ENCODE results near the gene FAM217B.

FAM217B gene

DNA sequence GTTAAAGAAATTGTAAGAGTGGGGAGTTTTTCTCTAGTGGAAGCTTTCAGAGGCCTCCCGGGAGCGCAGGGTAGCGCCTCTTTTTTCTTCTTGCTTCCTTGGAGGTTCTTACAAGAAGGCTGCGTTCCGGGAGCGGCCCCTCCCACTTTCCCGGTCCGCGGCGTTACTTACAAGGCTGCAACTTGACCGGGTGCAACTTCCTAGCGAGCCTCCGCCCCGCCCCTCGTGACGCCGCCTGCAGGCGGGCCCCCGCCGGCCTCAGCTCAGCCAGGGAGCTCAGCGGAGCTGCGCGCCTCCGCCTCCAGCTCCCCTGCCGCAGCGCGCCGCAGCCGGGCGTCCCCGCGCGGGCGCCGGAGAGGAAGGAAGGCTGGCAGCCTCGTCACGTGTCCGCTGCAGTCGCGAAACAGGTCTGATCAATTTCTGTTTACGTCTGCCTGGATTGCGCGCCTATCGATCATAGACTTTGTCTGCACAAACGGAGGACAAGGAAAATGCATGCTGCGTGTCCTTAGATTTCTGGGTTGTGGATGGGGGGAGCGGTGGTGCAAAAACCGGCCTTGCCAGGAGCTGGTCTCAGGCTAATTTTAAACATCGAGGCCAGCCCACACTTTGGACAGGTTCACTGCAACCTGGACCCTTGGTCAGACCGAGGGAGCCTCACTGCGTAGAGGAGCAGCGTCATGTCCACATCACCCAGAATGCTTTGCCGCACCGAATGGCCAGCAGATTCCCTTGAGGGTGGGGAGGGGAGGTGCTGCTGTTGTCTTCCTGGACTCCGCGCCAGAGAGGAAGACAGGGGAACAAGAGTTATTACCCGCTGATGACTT lies at the start of gene FAM217B, which contains the start of gene PPP1R3D:
TSS of gene FAM217B (plus strand) at position 261 of the 827 bp plus-strand sequence. CDS start 3,555 bp downstream, outside the sequence.
TSS of gene PPP1R3D (minus strand) at position 177 of the 827 bp plus-strand sequence. CDS start 374 bp downstream, outside the sequence.
- DNase-seq: peak; percentile 28

GRCh38 chr20:59891581-59891980 lies 48.6 kb upstream of the FAM217B start:
- DNase-seq: no peak

DNA sequence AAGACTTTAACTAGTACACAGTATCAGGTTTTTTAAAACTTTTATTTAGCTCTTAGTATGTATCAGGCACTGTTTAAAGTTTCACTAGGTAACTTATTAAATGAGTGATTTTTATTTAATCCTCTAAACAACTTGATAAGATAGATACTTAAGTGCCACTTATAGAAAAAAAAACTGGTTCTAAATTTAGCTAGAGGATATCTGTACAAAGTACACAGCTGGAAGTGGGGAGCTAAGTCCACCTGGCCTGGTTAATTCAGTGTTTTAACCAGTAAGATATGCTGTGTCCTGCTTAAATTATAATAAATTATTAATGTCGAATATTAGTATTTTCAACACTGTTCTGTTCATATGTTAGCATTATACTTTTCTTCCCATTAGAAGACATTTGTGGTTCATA lies 44.3 kb upstream of the FAM217B start:
- DNase-seq: no peak

DNA sequence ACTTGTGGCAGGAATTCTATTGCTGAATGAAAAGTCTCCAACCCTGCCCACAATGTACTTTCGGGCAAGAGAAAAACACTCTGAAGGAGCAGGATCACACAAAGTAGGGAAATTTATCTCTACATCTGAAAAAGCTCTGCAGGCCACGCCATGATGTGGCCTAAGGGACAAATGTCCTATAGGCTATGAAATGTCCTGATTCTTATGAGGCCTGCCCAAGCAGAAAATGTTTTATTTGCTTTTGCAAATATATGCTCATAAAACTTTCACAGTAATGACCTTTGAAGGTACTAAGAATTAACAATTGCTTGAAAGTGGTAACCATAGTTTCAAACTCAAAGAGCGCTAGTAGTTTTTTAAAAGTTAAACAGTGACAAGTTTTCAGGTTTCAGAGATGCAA lies 37.7 kb upstream of the FAM217B start:
- DNase-seq: no peak

GRCh38 chr20:59903621-59904020 lies 36.6 kb upstream of the FAM217B start:
- no peak for DNase-seq

DNA sequence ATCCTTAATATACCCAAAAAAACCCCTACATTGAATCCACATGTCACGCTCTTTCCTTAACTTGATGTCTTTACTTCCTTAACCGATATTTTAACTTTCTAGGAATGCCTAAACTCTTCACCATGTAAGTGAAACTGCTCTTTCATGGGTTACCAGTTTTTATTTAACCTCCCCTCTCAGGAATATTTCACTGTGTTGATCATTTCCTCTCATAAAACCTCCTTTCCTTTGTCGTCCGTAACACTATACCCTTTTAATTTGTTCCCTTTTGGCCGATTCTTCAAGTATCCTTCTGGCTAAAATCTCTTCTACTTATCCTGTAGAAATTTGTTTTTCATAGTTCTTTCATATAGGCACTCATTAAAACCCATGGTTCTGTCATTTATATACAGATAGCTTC lies 31.3 kb upstream of the FAM217B start:
- no peak for DNase-seq

DNA sequence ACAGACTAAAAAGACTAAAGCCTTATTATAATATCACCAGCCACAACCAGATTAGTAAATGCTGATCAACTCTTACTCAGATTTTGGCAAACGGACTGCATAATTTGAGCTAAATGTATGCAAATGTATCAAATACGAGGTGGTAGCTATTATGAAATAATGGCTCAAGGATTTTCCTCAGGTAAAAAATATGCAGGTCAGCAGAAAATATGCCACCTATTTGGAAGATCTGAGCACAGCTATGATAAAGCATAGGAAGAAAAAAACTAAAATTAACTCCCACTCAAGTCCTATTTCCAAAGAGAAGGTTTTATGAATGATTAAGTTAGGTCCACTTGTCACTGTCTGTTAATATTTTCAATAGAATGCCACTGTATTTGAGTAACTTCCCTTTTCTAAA lies 29.1 kb upstream of the FAM217B start:
- no peak for DNase-seq

- DNase-seq: no peak
These were observed 27.6 kb upstream of the FAM217B start for GRCh38 chr20:59912609-59913008.

GRCh38 chr20:59920944-59921343 lies 19.2 kb upstream of the FAM217B start:
- DNase-seq: no peak

DNA sequence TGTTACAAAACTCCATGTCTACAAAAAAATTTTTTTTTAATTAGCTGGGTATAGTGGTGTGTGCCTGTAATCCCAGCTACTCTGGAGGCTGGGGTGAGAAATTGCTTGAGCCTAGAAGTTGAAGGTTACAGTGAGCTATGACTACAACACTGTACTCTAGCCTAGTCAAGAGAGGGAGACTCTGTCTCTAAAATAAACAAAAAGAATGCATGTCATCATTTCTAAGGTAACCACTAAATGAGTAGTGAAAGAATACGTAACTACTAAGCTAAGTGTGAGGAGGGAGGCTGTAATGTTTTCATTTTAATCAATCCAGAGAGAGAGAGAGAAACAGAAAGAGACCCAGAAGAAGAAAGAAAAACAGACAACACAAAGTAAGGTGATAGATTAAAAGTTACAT lies 16.7 kb upstream of the FAM217B start:
- DNase-seq: no peak

DNA sequence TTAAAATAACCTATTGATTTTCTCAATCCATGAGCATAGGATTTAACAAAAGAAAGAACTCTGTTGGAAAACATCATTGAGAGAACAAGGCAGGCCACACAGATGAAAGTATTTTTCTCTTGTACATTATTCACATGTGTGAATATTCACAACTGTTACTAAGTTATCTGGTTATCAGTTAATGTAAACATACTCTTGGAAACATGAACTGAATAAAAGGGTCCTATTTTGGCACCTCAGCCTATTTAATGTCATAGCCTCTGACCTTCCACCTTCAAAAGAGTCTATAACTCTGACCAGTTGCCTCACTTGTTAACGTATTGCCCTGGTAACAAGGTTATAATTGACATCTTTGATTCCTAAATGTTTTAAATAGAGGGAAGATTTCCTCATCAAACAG lies 14.8 kb upstream of the FAM217B start:
- DNase-seq: no peak

DNA sequence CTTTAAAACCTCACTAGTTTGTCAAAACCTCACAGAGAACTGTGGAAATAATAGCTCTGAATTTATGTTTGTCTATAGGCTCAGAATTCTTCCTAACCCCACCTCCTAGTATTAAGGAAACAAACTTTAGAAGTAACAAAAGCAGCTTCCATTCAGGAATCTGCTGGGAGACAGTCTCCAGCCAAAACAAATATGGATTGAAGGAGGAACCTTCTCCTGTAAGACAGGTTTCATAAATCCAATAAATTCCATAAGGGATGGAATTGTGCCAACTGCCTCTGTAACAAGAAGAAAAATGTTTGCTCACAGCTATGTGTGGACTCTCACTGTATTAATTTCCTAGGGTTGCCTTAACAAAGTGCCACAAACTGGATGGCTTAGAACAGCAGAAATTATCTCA lies 14.3 kb upstream of the FAM217B start:
- no peak for DNase-seq

- DNase-seq: no peak
These were observed 8.5 kb upstream of the FAM217B start for GRCh38 chr20:59931511-59932312.

DNA sequence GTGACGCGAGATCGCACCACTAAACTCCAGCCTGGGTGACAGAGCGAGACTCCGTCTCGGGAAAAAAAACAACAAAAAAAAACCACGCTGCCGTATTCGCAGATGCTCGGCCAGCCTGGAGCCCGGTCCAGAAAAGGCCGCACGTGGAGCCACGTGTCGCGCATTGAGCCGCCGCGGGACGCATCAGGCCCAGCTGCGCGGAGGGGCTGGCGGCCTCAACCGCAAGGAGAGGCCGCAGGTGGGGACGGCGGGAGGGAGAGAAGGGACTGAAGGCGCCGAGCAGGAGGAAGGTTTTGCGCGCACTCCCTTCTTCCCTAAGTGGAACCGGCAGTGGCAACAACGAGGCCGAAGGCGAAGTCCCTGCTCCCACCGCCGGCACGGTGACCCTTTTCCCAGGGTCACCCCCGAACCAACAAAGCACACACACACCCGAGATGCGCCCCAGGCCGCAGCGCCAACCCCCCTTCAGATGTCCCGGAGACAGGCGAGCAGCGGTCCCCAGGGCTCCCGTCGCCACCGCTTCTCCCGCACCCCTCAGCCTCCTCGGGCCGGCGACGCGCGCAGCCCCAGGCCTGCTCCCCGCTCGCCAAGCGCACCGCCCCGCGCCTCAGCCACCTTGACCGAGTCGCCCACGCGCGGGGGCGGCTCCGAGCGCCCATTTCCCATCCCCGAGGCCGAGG lies 7.4 kb upstream of the FAM217B start:
- no peak for DNase-seq

DNA sequence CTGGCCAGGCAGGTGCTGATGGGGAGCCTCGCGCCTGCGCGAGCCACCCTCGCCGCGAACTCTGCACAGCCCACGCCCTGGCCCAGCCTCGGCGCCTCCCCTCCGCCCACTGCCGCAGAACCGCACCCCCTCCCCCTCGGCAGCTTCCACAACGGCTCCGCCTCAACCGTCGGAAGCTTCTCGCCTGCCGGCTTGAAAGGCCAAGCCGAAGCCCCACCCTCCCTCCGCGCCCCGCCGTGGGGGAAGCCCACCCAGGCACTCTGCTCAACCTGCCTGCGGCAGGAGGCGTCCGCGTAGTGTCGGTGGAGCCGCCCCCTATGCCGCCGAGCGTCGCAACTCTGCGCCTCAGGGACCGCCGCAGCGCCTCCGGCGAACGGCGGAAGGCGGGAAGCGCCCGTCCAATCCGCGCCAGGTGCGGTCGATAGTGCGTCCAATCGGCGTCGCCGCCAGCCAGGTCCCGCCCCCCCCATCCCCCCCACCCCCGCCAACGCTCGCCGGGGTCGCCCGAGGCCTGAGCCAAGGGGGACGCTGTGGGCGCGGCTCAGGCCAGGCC lies 6.8 kb upstream of the FAM217B start, which contains the start of gene SYCP2:
TSS of gene SYCP2 (minus strand) at position 342 of the 553 bp plus-strand sequence. CDS start 11,224 bp downstream, outside the sequence.
- no peak for DNase-seq

DNA sequence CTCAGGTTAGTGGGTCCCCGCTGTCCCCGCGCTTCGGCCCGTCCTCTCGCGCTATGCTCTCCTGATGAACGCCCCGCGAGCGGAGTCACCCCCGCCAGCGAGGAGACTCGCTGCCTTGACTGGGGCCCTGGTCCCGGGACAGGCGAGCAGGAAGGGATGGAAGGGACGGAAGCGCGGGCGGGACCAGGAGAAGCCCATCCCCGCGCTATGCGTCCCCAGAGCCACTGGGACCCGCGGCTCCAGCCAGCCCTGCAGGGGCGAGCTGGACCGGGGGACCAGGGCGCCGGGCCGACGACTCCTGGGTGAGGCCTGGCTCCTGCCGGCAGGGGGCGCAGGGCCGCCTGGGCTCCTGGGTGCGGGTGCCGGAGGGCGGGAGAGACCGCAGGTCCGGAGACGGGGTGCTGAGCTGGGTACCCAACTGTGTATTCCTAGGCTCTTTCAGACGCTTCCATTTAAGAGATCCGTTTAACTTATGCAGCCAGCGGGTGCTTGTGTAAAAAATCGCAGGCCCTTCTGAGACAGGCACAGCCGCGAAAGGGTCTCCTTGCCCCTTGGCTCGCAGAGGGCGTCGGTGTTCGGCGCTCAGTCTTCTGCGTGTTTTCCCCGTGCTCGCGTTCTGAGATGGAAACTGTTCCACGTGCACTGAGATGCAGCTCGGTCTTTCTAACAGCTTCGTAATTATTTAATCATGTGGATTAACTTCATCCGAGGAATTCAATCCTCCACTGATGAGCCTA lies 6.2 kb upstream of the FAM217B start:
- no peak for DNase-seq

DNA sequence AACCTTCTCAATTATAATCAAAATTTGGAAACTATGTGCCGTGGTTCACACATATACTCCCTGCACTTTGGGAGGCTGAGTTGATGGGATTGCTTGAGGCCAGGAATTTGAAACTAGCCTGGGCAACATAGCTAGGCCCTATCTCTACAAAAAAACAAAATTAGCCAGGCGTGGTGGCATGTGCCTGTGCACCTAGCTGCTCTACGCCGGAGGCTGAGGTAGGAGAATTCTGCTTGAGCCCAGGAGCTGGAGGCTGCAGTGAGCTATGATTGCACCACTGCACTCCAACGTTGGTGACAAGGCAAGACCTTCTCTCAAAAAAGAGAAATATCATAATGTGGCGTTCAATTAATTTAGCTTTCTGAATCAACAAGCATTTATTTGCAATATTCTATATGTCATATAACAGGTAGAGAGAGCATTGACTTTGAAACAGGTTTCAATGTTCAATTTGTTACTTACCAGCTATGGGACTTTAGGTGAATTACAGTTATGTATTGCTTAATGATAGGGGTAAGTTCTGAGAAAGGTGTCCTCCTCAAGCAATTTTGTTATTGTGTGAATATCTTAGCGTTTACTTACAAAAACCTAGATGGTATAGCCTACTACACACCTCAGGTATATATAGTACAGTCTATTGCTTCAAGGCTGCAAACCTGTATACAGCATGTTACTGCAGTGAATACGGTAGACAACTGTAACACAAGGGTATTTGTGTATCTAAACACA lies 4.6 kb upstream of the FAM217B start:
- DNase-seq: no peak

GRCh38 chr20:59936409-59936808 lies 3.8 kb upstream of the FAM217B start:
- DNase-seq: no peak

DNA sequence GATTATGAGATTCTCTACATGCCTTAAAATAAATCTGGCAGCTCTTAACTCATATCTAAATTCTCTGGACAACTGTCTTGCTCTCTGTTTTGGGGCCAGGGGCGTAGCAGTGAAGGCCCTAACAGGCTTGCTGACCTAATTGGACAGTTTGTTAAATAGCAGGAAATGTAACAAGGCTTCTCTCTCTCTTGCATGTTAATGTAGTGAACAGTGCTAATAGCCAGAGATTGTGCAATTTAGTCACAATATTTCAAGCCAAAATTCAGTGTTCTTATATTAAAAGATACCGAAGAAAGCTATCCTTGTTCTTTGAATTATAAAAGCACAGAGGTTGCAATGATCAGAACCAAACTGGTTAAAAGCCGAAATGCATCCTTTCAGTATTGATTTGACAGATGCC lies 3.0 kb upstream of the FAM217B start:
- DNase-seq: no peak

GRCh38 chr20:59938221-59938620 lies 2.0 kb upstream of the FAM217B start:
- DNase-seq: no peak

DNA sequence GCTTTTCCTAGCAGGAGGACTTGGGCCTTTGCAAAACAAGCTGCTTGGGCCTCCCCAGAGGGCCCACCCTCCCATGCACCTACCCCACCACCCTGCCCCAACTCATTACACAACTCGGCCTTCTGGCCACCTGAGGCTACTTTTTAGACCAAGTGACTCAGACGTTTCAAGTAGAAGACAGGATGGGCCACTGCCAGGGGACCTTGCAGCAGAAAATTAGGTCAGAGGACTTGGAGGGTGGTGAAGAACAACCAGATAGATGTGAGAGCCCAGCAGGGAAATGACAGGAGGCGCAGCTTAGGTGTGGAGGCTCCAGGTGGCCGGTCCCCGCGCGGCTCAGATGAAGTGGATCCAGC lies 1.5 kb upstream of the FAM217B start:
- DNase-seq: no peak
